Transverse colon (tissue), 4 donors: ENCODE data around the gene RBM20. TPM values are rescaled to one million over a fixed set of nuclear protein-coding genes. Genes with fewer than 3 reads are reported as not detected.

Source experiments
- DNase-seq: peaks from one replicate; pipeline ENCODE4 v3.0.0-alpha.2; 2019
- H3K27ac ChIP-seq, 4 donors: fragments of 200-600 bp; sonication (generic); 2 replicates each; pipeline ENCODE4 v1.5.1; 2016 to 2018; ENCODE audit warnings: inconsistent platforms in 4 of 4
- H3K27me3 ChIP-seq: fragments of 200-600 bp; sonication (generic); 2 replicates; pipeline ENCODE4 v1.5.1; 2017; ENCODE audit warnings: inconsistent platforms
- H3K36me3 ChIP-seq, 4 donors: fragments of 200-600 bp; sonication (generic); 2 replicates each; pipeline ENCODE4 v1.5.1; 2017 to 2019; ENCODE audit warnings: inconsistent platforms in 4 of 4
- H3K4me1 ChIP-seq, 4 donors: fragments of 200-600 bp; sonication (generic); 2 replicates each; pipeline ENCODE4 v1.5.1; 2017 to 2020; ENCODE audit warnings: inconsistent platforms in 4 of 4
- H3K4me3 ChIP-seq, 4 donors: fragments of 200-600 bp; sonication (generic); 1 replicate in 1 of 4; 2 replicates in 3 of 4; pipeline versions ENCODE4 v1.5.1 to v1.6.1; 2017 to 2019; ENCODE audit warnings: inconsistent platforms in 4 of 4
- H3K9me3 ChIP-seq, 2 donors: fragments of 200-600 bp; sonication (generic); 2 replicates each; pipeline ENCODE4 v1.5.1; 2017 to 2019; ENCODE audit warnings: inconsistent platforms in 2 of 2
- CTCF ChIP-seq, 5 experiments: fragments of 200-600 bp in 3 of 5; fragments of 450-650 bp in 2 of 5; sonication (generic) in 3 of 5; IDR thresholded peaks; 1 replicate in 2 of 5; 2 replicates in 3 of 5; pipeline ENCODE4 v1.5.1; 2016 to 2017; ENCODE audit warnings: antibody characterized with exemption in 5 of 5, inconsistent platforms in 3 of 5, mild to moderate bottlenecking in 2 of 5, moderate library complexity in 1 of 5
- EP300 ChIP-seq: sonication (generic); formaldehyde crosslinking; IDR thresholded peaks from one replicate; pipeline ENCODE4 v1.6.1; 2017; ENCODE audit warnings: antibody characterized with exemption, low read depth
- POLR2A ChIP-seq: fragments of 450-650 bp; IDR thresholded peaks from one replicate; pipeline ENCODE4 v1.6.1; 2016; ENCODE audit warnings: antibody characterized with exemption, mild to moderate bottlenecking, moderate library complexity
- POLR2AphosphoS5 ChIP-seq, 3 donors: sonication (generic); formaldehyde crosslinking; IDR thresholded peaks; one replicate each; pipeline ENCODE4 v1.6.1; 2016; ENCODE audit warnings: antibody characterized with exemption in 3 of 3
- WGBS, 2 donors: methylation state at CpG; one replicate each; pipeline ENCODE4 v1.1.5; 2018; ENCODE audit warnings: low coverage in 1 of 2; 5-methylcytosine and 5-hydroxymethylcytosine counted together
- in situ Hi-C, 4 donors: fragments of 200-750 bp; cut with MboI; loops; one replicate each; pipeline versions ENCODE4 v1.15.0 to v1.15.1; 2017; ENCODE audit warnings: low sequenced_read_pairs in 3 of 4, low pct_ligation_motif_present in 1 of 4, low pct_unique_long_range_greater_than_20kb in 1 of 4
- intact Hi-C: fragments of 100-400 bp; cut with DNase I; formaldehyde crosslinking; loops from one replicate; pipeline ENCODE4 v1.15.1; 2023; ENCODE audit warnings: low total_unique reads
- total RNA-seq, 4 donors: library from RNA; depleted of rRNA; stranded (reverse); fragments of >200 nt; gene quantifications; one replicate each; pipeline ENCODE4 v1.1.0, GENCODE V29; 2016

Gene RBM20
- total RNA-seq, 4 donors from 2014 or later: 1.2 to 10.5 (median 2.9) TPM

- no peak for DNase-seq
- WGBS, 2 donors: 34 to 62% methylated on average over 3 to 7 of the region's 7 CpGs
- no peaks in the 10 kb centered on the region for H3K9me3 ChIP-seq
- no peak overlapping the region for H3K4me3 ChIP-seq
- peaks cover 5 to 30% (median 10%) of the 10 kb centered on the region in 4 donors for H3K4me1 ChIP-seq
- no peak for TF ChIP-seq CTCF (IDR thresholded peaks at IDR 0.05)
- peak in 1 of 3 donors; percentile 53 for TF ChIP-seq POLR2AphosphoS5 (IDR thresholded peaks at IDR 0.05)
- peak; percentile 16 for TF ChIP-seq POLR2A
- TF ChIP-seq EP300: no peak
- in situ Hi-C loops (no loop called here), intact Hi-C loops (no loop called here)
- H3K27me3 ChIP-seq: no peaks in the 10 kb centered on the region
- no peaks in the 10 kb centered on the region for H3K36me3 ChIP-seq
- peak overlapping the region in 3 of 4 donors; percentile 42 to 59 (median 49) for H3K27ac ChIP-seq
These were observed 208.2 kb downstream of the RBM20 start for GRCh38 chr10:110852255-110852896.

- Histone ChIP-seq H3K4me3 (no peak overlapping the region), H3K36me3 (no peaks in the 10 kb centered on the region), H3K9me3 (no peaks in the 10 kb centered on the region), H3K27ac (peak overlapping the region in 3 of 4 donors; percentile 42 to 59 (median 49)), H3K4me1 (peaks cover 9 to 35% (median 15%) of the 10 kb centered on the region in 4 donors), H3K27me3 (no peaks in the 10 kb centered on the region)
- TF ChIP-seq POLR2AphosphoS5 (IDR thresholded peaks at IDR 0.05): no peak
- TF ChIP-seq POLR2A: no peak
- TF ChIP-seq EP300: no peak
- TF ChIP-seq CTCF (IDR thresholded peaks at IDR 0.05): no peak
- in situ Hi-C loops: no loop called here
- intact Hi-C loops: no loop called here
- DNase-seq: no peak
- WGBS, 2 donors: 68 to 75% methylated on average over 3 to 4 of the region's 4 CpGs
These were observed 208.8 kb downstream of the RBM20 start for GRCh38 chr10:110852947-110853346.

- in situ Hi-C loops (no loop called here), intact Hi-C loops (no loop called here)
- H3K36me3 ChIP-seq: no peaks in the 10 kb centered on the region
- H3K27me3 ChIP-seq: no peaks in the 10 kb centered on the region
- TF ChIP-seq CTCF (IDR thresholded peaks at IDR 0.05) (no peak), EP300 (no peak), POLR2A (no peak), POLR2AphosphoS5 (IDR thresholded peaks at IDR 0.05) (no peak)
- H3K4me3 ChIP-seq: no peak overlapping the region
- no peaks in the 10 kb centered on the region for H3K9me3 ChIP-seq
- H3K27ac ChIP-seq: no peak overlapping the region
- no peak for DNase-seq
- H3K4me1 ChIP-seq: peaks cover 20 to 46% (median 23%) of the 10 kb centered on the region in 4 donors
These were observed 209.9 kb downstream of the RBM20 start for GRCh38 chr10:110853921-110854605.

GRCh38 chr10:110857265-110858171 lies 213.4 kb downstream of the RBM20 start:
- in situ Hi-C loops: no loop called here
- peak in 1 of 5 experiments; percentile 60 for TF ChIP-seq CTCF (IDR thresholded peaks at IDR 0.05)
- TF ChIP-seq POLR2AphosphoS5 (IDR thresholded peaks at IDR 0.05): peak; percentile 18 to 88 (median 82)
- TF ChIP-seq POLR2A: peak; percentile 47
- TF ChIP-seq EP300: peak; percentile 49
- no peaks in the 10 kb centered on the region for H3K9me3 ChIP-seq
- intact Hi-C loops: no loop called here
- peak; percentile 71 for DNase-seq
- H3K27me3 ChIP-seq: no peaks in the 10 kb centered on the region
- no peaks in the 10 kb centered on the region for H3K36me3 ChIP-seq
- peak overlapping the region; percentile 85 to 95 (median 88) for H3K27ac ChIP-seq
- peaks cover 38 to 73% (median 49%) of the 10 kb centered on the region in 4 donors for H3K4me1 ChIP-seq
- 27 to 31% methylated on average over 2 to 12 of the region's 12 CpGs for WGBS, 2 donors
- peak overlapping the region in 1 of 4 donors; percentile 2 for H3K4me3 ChIP-seq
